ENCODE measurements around the gene GPC6.

DNA sequence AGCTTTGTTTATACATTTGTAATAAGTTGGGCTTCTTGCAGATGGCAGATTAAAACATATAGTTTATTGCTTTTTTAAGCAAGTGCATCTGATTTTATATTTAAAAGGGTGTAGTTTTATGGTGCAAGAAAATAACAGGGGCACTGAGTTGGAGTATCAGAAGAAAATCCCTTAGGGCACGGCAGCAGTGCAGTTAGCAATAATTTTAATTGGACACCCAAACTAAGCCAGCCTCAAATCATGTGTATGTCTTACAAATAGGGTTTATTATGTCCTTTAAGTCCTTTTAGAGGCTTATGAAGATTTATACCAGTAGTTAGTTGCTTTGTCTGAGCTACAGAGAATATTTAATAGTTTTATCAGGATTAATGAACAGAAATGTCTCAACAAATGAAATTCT lies 57.5 kb downstream of the GPC6 start:
- TF ChIP-seq POLR2A (IDR thresholded peaks at IDR 0.05; ENCODE audit: borderline replicate concordance, extremely low read depth, insufficient read depth, insufficient read length) (no peak), EZH2 (IDR thresholded peaks at IDR 0.05) (no peak), POLR2AphosphoS5 (IDR thresholded peaks at IDR 0.05; ENCODE audit: low read depth, low read length) (no peak), SP1 (IDR thresholded peaks at IDR 0.05; ENCODE audit: low read depth) (no peak)
- TF ChIP-seq, protein P1, sequence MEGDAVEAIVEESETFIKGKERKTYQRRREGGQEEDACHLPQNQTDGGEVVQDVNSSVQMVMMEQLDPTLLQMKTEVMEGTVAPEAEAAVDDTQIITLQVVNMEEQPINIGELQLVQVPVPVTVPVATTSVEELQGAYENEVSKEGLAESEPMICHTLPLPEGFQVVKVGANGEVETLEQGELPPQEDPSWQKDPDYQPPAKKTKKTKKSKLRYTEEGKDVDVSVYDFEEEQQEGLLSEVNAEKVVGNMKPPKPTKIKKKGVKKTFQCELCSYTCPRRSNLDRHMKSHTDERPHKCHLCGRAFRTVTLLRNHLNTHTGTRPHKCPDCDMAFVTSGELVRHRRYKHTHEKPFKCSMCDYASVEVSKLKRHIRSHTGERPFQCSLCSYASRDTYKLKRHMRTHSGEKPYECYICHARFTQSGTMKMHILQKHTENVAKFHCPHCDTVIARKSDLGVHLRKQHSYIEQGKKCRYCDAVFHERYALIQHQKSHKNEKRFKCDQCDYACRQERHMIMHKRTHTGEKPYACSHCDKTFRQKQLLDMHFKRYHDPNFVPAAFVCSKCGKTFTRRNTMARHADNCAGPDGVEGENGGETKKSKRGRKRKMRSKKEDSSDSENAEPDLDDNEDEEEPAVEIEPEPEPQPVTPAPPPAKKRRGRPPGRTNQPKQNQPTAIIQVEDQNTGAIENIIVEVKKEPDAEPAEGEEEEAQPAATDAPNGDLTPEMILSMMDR (IDR thresholded peaks at IDR 0.05 in 2 of 3, conservative IDR thresholded peaks at IDR 0.05 in 1 of 3; ENCODE audit: borderline replicate concordance in 1 of 3, insufficient read depth in 1 of 3, low read depth in 2 of 3, low read length in 2 of 3) = no peak
- TF ChIP-seq, protein P2, sequence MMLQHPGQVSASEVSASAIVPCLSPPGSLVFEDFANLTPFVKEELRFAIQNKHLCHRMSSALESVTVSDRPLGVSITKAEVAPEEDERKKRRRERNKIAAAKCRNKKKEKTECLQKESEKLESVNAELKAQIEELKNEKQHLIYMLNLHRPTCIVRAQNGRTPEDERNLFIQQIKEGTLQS (IDR thresholded peaks at IDR 0.05) = no peak
- TF ChIP-seq, protein P3, sequence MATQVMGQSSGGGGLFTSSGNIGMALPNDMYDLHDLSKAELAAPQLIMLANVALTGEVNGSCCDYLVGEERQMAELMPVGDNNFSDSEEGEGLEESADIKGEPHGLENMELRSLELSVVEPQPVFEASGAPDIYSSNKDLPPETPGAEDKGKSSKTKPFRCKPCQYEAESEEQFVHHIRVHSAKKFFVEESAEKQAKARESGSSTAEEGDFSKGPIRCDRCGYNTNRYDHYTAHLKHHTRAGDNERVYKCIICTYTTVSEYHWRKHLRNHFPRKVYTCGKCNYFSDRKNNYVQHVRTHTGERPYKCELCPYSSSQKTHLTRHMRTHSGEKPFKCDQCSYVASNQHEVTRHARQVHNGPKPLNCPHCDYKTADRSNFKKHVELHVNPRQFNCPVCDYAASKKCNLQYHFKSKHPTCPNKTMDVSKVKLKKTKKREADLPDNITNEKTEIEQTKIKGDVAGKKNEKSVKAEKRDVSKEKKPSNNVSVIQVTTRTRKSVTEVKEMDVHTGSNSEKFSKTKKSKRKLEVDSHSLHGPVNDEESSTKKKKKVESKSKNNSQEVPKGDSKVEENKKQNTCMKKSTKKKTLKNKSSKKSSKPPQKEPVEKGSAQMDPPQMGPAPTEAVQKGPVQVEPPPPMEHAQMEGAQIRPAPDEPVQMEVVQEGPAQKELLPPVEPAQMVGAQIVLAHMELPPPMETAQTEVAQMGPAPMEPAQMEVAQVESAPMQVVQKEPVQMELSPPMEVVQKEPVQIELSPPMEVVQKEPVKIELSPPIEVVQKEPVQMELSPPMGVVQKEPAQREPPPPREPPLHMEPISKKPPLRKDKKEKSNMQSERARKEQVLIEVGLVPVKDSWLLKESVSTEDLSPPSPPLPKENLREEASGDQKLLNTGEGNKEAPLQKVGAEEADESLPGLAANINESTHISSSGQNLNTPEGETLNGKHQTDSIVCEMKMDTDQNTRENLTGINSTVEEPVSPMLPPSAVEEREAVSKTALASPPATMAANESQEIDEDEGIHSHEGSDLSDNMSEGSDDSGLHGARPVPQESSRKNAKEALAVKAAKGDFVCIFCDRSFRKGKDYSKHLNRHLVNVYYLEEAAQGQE (IDR thresholded peaks at IDR 0.05; ENCODE audit: low read depth) = no peak
